ENCODE data around the gene PANX1.
"Not testable (repeated sequence)": the region's sequence is repeated elsewhere in the genome, so short reads cannot be mapped to it uniquely, and the experiment has no call there.

PANX1 gene

DNA sequence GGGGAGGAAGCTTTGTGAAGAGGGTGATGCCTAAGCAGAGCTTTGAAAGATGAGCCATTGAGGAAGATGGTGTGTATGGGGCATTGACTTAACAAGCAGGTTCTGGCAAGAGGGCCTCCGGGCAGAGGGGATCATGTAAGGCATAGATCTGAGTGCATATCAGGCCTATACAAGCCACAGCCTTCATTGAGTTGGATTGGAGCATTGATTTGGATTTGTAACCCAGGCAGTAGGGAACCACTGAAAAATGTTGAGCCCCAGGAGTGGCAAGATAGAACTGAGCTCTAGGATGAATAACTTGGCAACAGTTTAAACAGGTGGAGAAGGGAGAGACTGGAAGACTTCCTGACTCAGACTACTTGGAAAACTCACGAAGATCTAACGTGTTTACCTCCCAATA lies 21.4 kb downstream of the PANX1 start:
- no peak for DNase-seq (ENCODE audit: low spot score)

DNA sequence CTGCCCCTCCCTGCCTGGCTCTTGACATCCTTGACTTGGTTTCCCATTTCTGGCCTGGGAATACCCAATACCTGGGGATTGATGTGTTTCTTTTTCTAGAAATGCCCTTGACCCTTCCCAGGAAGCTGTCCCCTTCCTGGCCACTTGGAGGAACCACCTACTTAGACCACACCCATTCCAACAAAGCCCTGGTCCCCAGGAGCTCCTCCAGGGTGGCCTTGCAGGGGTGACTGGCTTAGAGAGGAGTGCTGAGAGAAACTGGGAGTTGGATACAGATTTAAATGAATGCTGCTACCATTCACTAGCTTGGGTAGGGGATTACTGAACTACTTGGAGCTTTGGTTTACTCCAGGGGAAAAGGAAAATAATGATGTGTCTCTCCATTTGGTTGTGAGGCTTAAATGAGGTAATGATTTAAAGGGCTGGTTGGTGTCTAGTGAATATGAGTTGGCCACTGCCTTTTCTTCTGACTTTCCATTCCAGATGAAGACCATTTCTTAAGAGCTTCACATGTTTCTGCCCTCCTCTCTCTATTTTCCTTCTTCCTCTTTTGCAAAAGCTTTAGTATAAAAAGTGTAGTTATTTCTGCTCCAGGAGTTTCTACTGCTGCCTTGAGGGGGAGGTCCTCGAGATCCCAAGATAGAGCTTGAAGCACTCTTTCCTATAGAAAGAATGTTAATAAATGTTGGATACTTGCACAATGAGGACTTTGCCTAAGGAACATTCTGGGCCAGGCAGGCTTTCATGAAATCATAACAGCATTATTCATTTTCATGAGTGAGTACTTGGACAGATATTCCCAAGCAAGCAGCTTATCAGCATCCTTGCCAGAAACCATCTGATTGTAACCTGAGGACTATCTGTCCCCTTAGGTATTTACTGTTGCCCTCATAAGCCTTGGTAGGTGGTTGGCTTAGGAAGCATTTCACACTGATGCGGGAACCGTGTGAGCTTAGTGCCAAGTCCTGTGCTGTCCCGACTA lies 22.4 kb downstream of the PANX1 start:
- no peak for DNase-seq (ENCODE audit: low spot score)

- peak; percentile 86 for DNase-seq (ENCODE audit: low spot score)
These were observed 23.4 kb downstream of the PANX1 start for GRCh38 chr11:94151903-94152677.

DNA sequence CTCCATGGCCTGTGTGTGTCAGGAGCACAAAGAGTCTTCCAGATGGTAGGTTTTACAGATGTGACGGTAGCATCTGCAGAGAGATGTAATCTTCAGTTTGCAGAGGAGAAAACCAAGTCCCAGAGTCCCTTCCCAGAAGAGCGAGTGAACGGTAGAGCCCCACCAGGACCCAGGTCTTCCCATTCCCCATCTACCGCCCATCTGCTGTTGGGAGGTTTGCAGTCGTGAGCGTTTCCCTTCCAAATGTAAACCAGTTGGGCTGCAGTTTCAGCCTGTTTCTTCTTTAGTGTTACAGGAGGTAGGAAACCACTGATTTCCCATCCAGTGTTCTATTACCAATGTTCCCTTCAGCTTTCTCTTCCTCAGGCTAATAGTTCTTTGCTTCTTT lies 24.0 kb downstream of the PANX1 start:
- no peak for DNase-seq (ENCODE audit: low spot score)

- no peak for DNase-seq (ENCODE audit: low spot score)
These were observed 24.7 kb downstream of the PANX1 start for GRCh38 chr11:94153320-94153719.

GRCh38 chr11:94154095-94154856 lies 25.6 kb downstream of the PANX1 start:
- no peak for DNase-seq (ENCODE audit: low spot score)

DNA sequence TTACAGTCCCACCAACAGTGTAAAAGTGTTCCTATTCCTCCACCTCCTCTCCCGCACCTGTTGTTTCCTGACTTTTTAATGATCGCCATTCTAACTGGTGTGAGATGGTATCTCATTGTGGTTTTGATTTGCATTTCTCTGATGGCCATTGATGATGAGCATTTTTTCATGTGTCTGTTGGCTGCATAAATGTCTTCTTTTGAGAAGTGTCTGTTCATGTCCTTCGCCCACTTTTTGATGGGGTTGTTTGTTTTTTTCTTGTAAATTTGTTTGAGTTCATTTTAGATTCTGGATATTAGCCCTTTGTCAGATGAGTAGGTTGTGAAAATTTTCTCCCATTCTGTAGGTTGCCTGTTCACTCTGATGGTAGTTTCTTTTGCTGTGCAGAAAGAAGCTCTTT lies 28.7 kb downstream of the PANX1 start:
- DNase-seq (ENCODE audit: low spot score): not testable (repeated sequence)

DNA sequence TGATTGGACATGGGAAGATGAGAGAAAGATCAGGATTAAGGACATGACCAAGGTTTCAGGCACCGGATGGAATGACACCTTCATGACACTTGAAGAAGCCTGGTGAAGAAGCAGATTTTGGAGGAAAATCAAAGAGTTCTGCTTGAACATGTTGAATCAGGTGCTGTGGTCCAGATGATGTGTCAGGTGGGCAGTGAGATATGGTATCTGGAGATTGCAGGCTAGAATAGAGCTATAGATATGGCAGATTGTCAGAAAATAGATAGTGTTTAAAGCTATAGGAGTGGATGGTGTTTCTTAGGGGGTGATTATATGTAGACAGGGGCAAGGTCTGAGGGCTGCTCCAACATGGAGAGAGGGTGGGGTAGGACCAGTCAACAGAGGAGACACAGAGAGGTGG lies 40.2 kb downstream of the PANX1 start:
- DNase-seq (ENCODE audit: low spot score): no peak

- no peak for DNase-seq (ENCODE audit: low spot score)
These were observed 40.9 kb downstream of the PANX1 start for GRCh38 chr11:94169516-94169915.

DNA sequence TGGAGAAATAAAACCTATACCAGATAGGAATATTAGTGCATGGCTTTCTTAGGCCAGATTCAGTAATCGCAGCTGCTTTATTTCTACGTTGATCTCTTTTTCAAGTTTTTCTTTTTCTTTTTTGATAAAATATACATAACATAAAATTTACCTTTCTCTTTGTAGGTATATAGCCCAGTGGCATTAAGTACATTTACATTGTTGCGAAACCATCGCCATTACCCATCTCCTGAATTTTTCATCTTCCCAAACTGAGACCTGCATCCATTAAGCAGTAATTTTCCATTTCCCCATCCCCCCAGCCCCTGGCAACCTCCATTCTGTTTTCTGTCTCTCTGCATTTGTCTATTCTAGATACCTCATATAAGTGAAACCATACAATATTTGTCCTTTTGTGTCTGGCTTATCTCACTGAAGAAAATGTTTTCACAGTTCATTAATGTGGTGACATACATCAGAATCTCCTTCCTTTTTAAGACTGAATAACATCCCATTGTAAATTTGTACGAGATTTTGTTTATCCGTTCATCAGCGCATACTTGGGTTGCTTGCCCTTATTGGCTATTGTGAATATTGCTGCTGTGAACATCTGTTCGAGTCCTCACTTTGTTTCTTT lies 41.4 kb downstream of the PANX1 start:
- DNase-seq (ENCODE audit: low spot score): no peak

DNA sequence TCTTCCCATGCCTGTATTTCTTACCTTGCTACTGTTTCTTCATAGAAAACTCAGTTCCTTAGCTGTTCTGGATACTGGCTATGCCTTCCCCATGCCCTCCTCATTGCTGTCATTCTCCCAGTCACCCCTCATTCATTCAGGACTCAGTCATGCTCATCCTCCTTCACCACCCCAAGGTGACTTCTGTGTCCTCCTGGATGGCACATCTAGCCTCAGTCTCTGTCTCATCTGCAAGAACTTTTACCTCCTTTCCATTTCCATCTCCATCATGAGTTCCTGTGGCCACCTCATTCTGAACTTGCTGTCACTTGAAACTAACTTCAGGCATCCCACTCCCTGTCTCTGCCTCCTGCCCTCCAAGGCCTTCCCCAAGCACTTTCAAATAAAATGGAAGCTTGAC lies 42.3 kb downstream of the PANX1 start:
- DNase-seq (ENCODE audit: low spot score): no peak

DNA sequence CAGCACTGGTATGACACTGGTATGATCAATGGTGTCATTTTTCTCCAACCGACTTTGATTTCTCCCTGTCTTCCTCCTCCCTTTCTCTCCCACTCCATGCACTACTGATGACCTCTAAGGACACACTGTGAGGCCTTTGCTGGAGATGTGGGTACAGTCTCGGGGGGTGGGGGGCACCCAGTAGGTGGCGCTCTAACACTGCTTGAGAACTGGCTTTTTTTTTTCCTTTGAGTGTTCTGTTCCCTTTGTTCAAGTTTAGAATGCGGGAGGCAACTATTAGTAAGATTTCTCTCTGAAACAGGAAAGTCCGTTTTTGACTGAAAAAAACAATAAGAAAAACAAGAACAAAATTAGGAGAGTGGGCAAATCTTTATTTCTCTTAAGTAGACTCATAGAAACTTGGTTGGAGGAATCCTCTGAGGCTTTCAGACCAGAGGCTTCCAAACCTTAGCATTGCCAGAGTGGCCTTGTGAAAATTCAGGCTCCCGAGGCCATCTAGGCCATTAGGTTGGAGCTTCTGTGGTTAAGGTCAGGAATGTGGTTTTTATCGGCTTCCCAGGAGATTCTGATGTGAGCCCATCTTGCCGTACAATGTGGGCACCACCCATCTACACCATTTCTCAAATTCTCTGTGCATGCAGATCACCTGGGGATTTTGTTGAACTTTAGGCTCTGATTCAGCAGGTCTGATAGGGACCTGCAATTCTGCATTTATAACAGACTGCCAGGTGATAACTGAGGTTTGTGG lies 43.2 kb downstream of the PANX1 start:
- DNase-seq (ENCODE audit: low spot score): peak; percentile 44

GRCh38 chr11:94175535-94175934 lies 46.9 kb downstream of the PANX1 start:
- peak; percentile 23 for DNase-seq (ENCODE audit: low spot score)

- DNase-seq (ENCODE audit: low spot score): no peak
These were observed 49.7 kb downstream of the PANX1 start for GRCh38 chr11:94178331-94178730.

DNA sequence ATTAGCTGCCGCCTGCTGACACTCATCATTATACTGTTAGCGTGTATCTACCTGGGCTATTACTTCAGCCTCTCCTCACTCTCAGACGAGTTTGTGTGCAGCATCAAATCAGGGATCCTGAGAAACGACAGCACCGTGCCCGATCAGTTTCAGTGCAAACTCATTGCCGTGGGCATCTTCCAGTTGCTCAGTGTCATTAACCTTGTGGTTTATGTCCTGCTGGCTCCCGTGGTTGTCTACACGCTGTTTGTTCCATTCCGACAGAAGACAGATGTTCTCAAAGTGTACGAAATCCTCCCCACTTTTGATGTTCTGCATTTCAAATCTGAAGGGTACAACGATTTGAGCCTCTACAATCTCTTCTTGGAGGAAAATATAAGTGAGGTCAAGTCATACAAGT lies 51.1 kb downstream of the PANX1 start:
- DNase-seq (ENCODE audit: low spot score): no peak

- DNase-seq (ENCODE audit: low spot score): no peak
These were observed 52.9 kb downstream of the PANX1 start for GRCh38 chr11:94181526-94181925.

DNA sequence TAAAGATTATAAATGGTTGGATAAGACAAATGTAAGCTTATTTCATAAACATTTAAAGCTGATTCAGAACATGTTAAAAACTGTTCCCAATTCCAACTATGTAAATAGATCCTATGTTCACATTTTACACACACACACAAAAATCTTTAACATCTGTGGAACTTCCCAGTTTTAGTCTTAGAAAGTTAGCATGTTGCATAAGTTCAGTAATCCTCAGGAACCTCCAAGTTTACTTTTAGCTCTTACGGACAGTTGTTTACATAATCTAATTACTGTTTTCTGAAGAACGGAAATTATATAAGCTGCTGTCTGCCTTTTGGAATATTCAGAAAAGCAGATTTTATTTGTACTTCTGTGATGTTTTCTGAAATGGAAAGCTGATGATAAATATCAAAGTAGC lies 53.3 kb downstream of the PANX1 start:
- no peak for DNase-seq (ENCODE audit: low spot score)

- no peak for DNase-seq (ENCODE audit: low spot score)
These were observed 54.7 kb downstream of the PANX1 start for GRCh38 chr11:94183251-94183885.

GRCh38 chr11:94183886-94184264 lies 55.2 kb downstream of the PANX1 start:
- peak; percentile 64 for DNase-seq (ENCODE audit: low spot score)

DNA sequence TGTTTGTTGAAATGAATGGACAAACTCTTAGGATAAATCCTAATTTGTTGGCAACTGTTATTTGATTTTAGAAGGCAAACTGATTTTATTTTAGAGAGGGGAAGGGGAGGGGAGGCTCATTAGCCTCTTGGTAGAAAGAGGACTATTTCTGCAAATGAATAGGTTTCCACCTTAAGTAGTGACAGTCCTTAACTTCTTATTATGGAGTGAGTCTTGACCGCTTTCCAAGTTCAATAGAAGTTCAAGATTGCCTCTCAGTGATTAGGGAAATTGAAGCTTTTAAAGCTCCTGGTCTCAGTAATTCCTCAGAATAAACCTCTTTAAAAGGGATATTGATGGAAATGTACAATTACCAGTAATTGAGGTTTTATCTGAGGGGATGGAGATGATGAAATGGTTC lies 55.7 kb downstream of the PANX1 start:
- no peak for DNase-seq (ENCODE audit: low spot score)

GRCh38 chr11:94184846-94185245 lies 56.2 kb downstream of the PANX1 start:
- DNase-seq (ENCODE audit: low spot score): no peak
